ENCODE results near the gene MLIP.

DNA sequence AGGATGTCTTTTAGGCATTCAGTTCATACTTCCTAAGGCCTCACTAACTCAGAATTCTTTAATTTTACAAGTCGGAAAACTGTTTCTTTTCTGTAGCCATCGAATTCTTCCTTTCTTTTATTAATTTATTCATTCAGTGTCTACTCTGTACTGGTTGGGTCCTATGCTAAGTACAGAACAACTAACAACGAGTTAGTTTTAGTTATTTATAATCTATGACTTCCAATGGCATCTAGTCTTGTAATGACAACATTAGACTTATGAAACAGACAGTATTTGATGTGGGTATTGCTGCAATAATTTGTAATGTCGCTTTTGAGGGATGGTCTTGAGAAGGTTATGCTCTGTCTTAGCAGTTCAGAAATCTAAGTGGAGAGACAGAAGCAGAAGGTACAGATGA lies 141.7 kb downstream of the MLIP start:
- no peak for TF ChIP-seq CTCF (IDR thresholded peaks at IDR 0.05 in 2 of 3, conservative IDR thresholded peaks at IDR 0.05 in 1 of 3; ENCODE audit: borderline replicate concordance in 1 of 3, insufficient read depth in 1 of 3, low read depth in 2 of 3, low read length in 2 of 3)
- TF ChIP-seq EZH2 (IDR thresholded peaks at IDR 0.05): no peak
- TF ChIP-seq POLR2A (IDR thresholded peaks at IDR 0.05; ENCODE audit: borderline replicate concordance, extremely low read depth, insufficient read depth, insufficient read length): no peak
- TF ChIP-seq ZNF274 (IDR thresholded peaks at IDR 0.05; ENCODE audit: low read depth, low read length): no peak
- TF ChIP-seq, protein P1, sequence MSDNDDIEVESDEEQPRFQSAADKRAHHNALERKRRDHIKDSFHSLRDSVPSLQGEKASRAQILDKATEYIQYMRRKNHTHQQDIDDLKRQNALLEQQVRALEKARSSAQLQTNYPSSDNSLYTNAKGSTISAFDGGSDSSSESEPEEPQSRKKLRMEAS (IDR thresholded peaks at IDR 0.05): no peak
- no peak for TF ChIP-seq POLR2AphosphoS5 (IDR thresholded peaks at IDR 0.05; ENCODE audit: low read depth, low read length)
- TF ChIP-seq, protein P2, sequence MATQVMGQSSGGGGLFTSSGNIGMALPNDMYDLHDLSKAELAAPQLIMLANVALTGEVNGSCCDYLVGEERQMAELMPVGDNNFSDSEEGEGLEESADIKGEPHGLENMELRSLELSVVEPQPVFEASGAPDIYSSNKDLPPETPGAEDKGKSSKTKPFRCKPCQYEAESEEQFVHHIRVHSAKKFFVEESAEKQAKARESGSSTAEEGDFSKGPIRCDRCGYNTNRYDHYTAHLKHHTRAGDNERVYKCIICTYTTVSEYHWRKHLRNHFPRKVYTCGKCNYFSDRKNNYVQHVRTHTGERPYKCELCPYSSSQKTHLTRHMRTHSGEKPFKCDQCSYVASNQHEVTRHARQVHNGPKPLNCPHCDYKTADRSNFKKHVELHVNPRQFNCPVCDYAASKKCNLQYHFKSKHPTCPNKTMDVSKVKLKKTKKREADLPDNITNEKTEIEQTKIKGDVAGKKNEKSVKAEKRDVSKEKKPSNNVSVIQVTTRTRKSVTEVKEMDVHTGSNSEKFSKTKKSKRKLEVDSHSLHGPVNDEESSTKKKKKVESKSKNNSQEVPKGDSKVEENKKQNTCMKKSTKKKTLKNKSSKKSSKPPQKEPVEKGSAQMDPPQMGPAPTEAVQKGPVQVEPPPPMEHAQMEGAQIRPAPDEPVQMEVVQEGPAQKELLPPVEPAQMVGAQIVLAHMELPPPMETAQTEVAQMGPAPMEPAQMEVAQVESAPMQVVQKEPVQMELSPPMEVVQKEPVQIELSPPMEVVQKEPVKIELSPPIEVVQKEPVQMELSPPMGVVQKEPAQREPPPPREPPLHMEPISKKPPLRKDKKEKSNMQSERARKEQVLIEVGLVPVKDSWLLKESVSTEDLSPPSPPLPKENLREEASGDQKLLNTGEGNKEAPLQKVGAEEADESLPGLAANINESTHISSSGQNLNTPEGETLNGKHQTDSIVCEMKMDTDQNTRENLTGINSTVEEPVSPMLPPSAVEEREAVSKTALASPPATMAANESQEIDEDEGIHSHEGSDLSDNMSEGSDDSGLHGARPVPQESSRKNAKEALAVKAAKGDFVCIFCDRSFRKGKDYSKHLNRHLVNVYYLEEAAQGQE (IDR thresholded peaks at IDR 0.05; ENCODE audit: low read depth): no peak
- no peak for TF ChIP-seq EGR1 (IDR thresholded peaks at IDR 0.05; ENCODE audit: low read depth)
- TF ChIP-seq SP1 (IDR thresholded peaks at IDR 0.05; ENCODE audit: low read depth): no peak
- TF ChIP-seq SIN3A (IDR thresholded peaks at IDR 0.05; ENCODE audit: low read depth): no peak
- TF ChIP-seq, protein P3, sequence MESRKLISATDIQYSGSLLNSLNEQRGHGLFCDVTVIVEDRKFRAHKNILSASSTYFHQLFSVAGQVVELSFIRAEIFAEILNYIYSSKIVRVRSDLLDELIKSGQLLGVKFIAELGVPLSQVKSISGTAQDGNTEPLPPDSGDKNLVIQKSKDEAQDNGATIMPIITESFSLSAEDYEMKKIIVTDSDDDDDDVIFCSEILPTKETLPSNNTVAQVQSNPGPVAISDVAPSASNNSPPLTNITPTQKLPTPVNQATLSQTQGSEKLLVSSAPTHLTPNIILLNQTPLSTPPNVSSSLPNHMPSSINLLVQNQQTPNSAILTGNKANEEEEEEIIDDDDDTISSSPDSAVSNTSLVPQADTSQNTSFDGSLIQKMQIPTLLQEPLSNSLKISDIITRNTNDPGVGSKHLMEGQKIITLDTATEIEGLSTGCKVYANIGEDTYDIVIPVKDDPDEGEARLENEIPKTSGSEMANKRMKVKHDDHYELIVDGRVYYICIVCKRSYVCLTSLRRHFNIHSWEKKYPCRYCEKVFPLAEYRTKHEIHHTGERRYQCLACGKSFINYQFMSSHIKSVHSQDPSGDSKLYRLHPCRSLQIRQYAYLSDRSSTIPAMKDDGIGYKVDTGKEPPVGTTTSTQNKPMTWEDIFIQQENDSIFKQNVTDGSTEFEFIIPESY (IDR thresholded peaks at IDR 0.05; ENCODE audit: extremely low read depth, insufficient replicate concordance, low read length): no peak
- no peak for TF ChIP-seq JUND (IDR thresholded peaks at IDR 0.05)
- no peak for TF ChIP-seq ZFX (IDR thresholded peaks at IDR 0.05)

All from HCT116 (cell line).